Pancreas (tissue), 10 donors: ENCODE data around the gene MCCC2. TPM values are rescaled to one million over a fixed set of nuclear protein-coding genes. Genes with fewer than 3 reads are reported as not detected.

ENCODE experiments used
- ATAC-seq, 4 donors: fragments of 200-7000 bp; cut with Tn5 transposase; one replicate each; pipeline versions ENCODE4 v1.8.0 to v1.9.1; 2020; ENCODE audit warnings: mild to moderate bottlenecking in 4 of 4, moderate library complexity in 4 of 4
- DNase-seq, 6 donors: peaks; one replicate each; pipeline ENCODE4 v3.0.0-alpha.2; 2020
- FAIRE-seq: peaks from 2 replicates; lab custom pipeline; 2012; peaks lifted over from hg19 to GRCh38; lab: Jason Lieb, UNC
- H3K27ac ChIP-seq, 4 donors: fragments of 200-600 bp; sonication (generic); 1 replicate in 3 of 4; 2 replicates in 1 of 4; pipeline versions ENCODE4 v1.5.0 to v1.8.0; 2020
- H3K27me3 ChIP-seq, 4 donors: fragments of 200-600 bp; one replicate each; pipeline ENCODE4 v1.8.0; 2021
- H3K36me3 ChIP-seq, 3 donors: fragments of 200-600 bp; sonication (generic) in 1 of 3; one replicate each; pipeline versions ENCODE4 v1.5.0 to v1.8.0; 2020 to 2021
- H3K4me1 ChIP-seq, 3 donors: fragments of 200-600 bp; one replicate each; pipeline ENCODE4 v1.8.0; 2021
- H3K4me3 ChIP-seq, 4 donors: fragments of 200-600 bp; sonication (generic) in 2 of 4; one replicate each; pipeline versions ENCODE4 v1.5.0 to v1.8.0; 2020 to 2021
- H3K9me3 ChIP-seq, 4 donors: fragments of 200-600 bp; one replicate each; pipeline ENCODE4 v1.8.0; 2021
- CTCF ChIP-seq, 4 donors: fragments of 200-600 bp; sonication (generic) in 3 of 4; IDR thresholded peaks; one replicate each; pipeline versions ENCODE4 v1.5.0 to v1.8.0; 2021; ENCODE audit warnings: antibody characterized with exemption in 4 of 4
- WGBS, 2 donors: extraction: QIAGEN DNeasy Blood & Tissue Kit; methylation state at CpG; one replicate each; pipeline ENCODE4 v1.1.7; 2013; 5-methylcytosine and 5-hydroxymethylcytosine counted together
- intact Hi-C, 3 donors: fragments of 100-400 bp; cut with DNase I; formaldehyde crosslinking; loops; one replicate each; pipeline versions ENCODE4 v1.11.1 to v1.14.2; 2022
- polyA plus RNA-seq, 2 donors: library from polyadenylated mRNA; stranded (reverse); fragments of 200-250 nt; gene quantifications; one replicate each; pipeline ENCODE4 v1.2.3, GENCODE V29; 2013
- total RNA-seq, 6 donors: library from RNA; stranded (reverse); fragmentation: NEBNext Ultra II Directional in 4 of 6; extraction: Animal tissue kit (Norgen Biotek cat#: 25700) in 4 of 6; gene quantifications; one replicate each; pipeline versions ENCODE4 v1.2.1 to v1.2.4, GENCODE V29; 2021 to 2023
- donor health status: healthy with polysubstance abuse.
- donor health status: DM: no; HTN: no; CAD: no; lungs with moderate emphysema.
- donor health status: DM: no; HTN: no; CAD: no.
- donor health status: control.
- donor health status: control.
- donor health status: Bipolar disorder and iron deficiency.
- donor health status: DM: yes; HTN: yes; CAD: no.
- donor health status: DM: no; HTN: no; CAD: no.
- donor health status: DM: no; HTN: no; CAD: no.
- donor health status: DM: yes; HTN: yes; CAD: no.

MCCC2 gene
- total and polyA plus RNA-seq, 8 donors = 12.5 to 26.3 (median 20.9) TPM

- H3K36me3 ChIP-seq = no peaks in the 10 kb centered on the region
- DNase-seq (no peak), FAIRE-seq (no peak), ATAC-seq (no peak)
- no peaks in the 10 kb centered on the region for H3K9me3 ChIP-seq
- WGBS, 2 donors = 39 to 42% methylated on average over 2 of the region's 2 CpGs
- peaks cover 0 to 12% (median 0%) of the 10 kb centered on the region in 3 donors for H3K4me1 ChIP-seq
- H3K4me3 ChIP-seq = no peak overlapping the region
- H3K27me3 ChIP-seq = no peaks in the 10 kb centered on the region
- no peak overlapping the region for H3K27ac ChIP-seq
- TF ChIP-seq CTCF (IDR thresholded peaks at IDR 0.05) = no peak
- intact Hi-C loops = no loop called here
Measured at GRCh38 chr5:71589903-71590302, 2.8 kb downstream of the MCCC2 start.

GRCh38 chr5:71591100-71591499, 4.0 kb downstream of the MCCC2 start:
- no peak overlapping the region for H3K27ac ChIP-seq
- H3K4me3 ChIP-seq = no peak overlapping the region
- H3K9me3 ChIP-seq = no peaks in the 10 kb centered on the region
- DNase-seq (no peak), ATAC-seq (no peak), FAIRE-seq (no peak)
- intact Hi-C loops = no loop called here
- no peak for TF ChIP-seq CTCF (IDR thresholded peaks at IDR 0.05)
- peaks cover 0 to 12% (median 0%) of the 10 kb centered on the region in 3 donors for H3K4me1 ChIP-seq
- no peaks in the 10 kb centered on the region for H3K36me3 ChIP-seq
- H3K27me3 ChIP-seq = no peaks in the 10 kb centered on the region

GRCh38 chr5:71596169-71596568, 9.0 kb downstream of the MCCC2 start:
- no peaks in the 10 kb centered on the region for H3K4me1 ChIP-seq
- no peak for TF ChIP-seq CTCF (IDR thresholded peaks at IDR 0.05)
- H3K27me3 ChIP-seq = no peaks in the 10 kb centered on the region
- no peak overlapping the region for H3K4me3 ChIP-seq
- WGBS, 2 donors = 71 to 84% methylated on average over 4 of the region's 4 CpGs
- intact Hi-C loops = no loop called here
- no peak overlapping the region for H3K27ac ChIP-seq
- peaks cover 0 to 17% (median 5%) of the 10 kb centered on the region in 3 donors for H3K36me3 ChIP-seq
- ATAC-seq (peak in 1 of 4 donors; percentile 65), DNase-seq (no peak), FAIRE-seq (no peak)
- H3K9me3 ChIP-seq = no peaks in the 10 kb centered on the region

- 95 to 100% methylated on average over 1 of the region's 1 CpG for WGBS, 2 donors
- ATAC-seq = no peak
- Histone ChIP-seq H3K27ac (no peak overlapping the region), H3K9me3 (no peaks in the 10 kb centered on the region), H3K4me1 (no peaks in the 10 kb centered on the region), H3K36me3 (peaks cover 0 to 17% (median 5%) of the 10 kb centered on the region in 3 donors), H3K4me3 (no peak overlapping the region), H3K27me3 (no peaks in the 10 kb centered on the region)
- intact Hi-C loops = no loop called here
- no peak for DNase-seq
- TF ChIP-seq CTCF (IDR thresholded peaks at IDR 0.05) = no peak
- FAIRE-seq = no peak
Measured at GRCh38 chr5:71597001-71597400, 9.9 kb downstream of the MCCC2 start.

- no peak for ATAC-seq
- peaks cover 0 to 31% (median 9%) of the 10 kb centered on the region in 3 donors for H3K36me3 ChIP-seq
Measured at GRCh38 chr5:71600783-71601182, 13.6 kb downstream of the MCCC2 start.

More at GRCh38 chr5:71600783-71601182, 13.6 kb downstream of the MCCC2 start:
- no peak overlapping the region for H3K27ac ChIP-seq
- intact Hi-C loops = no loop called here
- H3K9me3 ChIP-seq = no peaks in the 10 kb centered on the region
- no peak for FAIRE-seq
- no peak overlapping the region for H3K4me3 ChIP-seq
- no peaks in the 10 kb centered on the region for H3K4me1 ChIP-seq
- no peaks in the 10 kb centered on the region for H3K27me3 ChIP-seq
- no peak for DNase-seq
- no peak for TF ChIP-seq CTCF (IDR thresholded peaks at IDR 0.05)
- 97 to 100% methylated on average over 1 of the region's 1 CpG for WGBS, 2 donors
